PC-9 (cell line): Measurements from ENCODE around the gene TMTC2. TPM values are rescaled to one million over a fixed set of nuclear protein-coding genes. Genes with fewer than 3 reads are reported as not detected.

Experiments used
- BruUV-seq: library from RNA; stranded (reverse); fragments of 400-500 nt; replicated peaks from 2 replicates; lab custom pipeline; 2021; lab: Mats Ljungman, UMichigan
- CTCF ChIA-PET: fragments of 300-600 bp; sonication (Branson Sonifier 250); formaldehyde crosslinking; loops from one replicate; lab custom pipeline; 2022; ENCODE audit warnings: antibody characterized with exemption; lab: Charles Lee
- POLR2A ChIA-PET: fragments of 300-600 bp; sonication (Branson Sonifier 250); formaldehyde crosslinking; loops from one replicate; lab custom pipeline; 2022; ENCODE audit warnings: antibody characterized with exemption; ENCODE audit not compliant: unreplicated experiment; lab: Charles Lee
- DNase-seq, 2 experiments: peaks; one replicate each; pipeline versions ENCODE4 v3.0.0 to v3.0.0-alpha.2; 2015 to 2022; ENCODE audit warnings: mixed read lengths in 1 of 2
- H2AFZ ChIP-seq: fragments of 200-600 bp; sonication (generic); 2 replicates; pipeline ENCODE4 v1.8.1; 2017; ENCODE audit warnings: antibody characterized with exemption
- H3F3A ChIP-seq: fragments of 200-600 bp; sonication (generic); 2 replicates; pipeline ENCODE4 v1.8.1; 2017; ENCODE audit warnings: antibody characterized with exemption, mild to moderate bottlenecking, low read depth; ENCODE audit not compliant: insufficient read depth
- H3K27ac ChIP-seq: fragments of 200-600 bp; sonication (generic); 2 replicates; pipeline ENCODE4 v1.6.1; 2016; ENCODE audit warnings: mixed run types
- H3K27me3 ChIP-seq: fragments of 200-600 bp; sonication (generic); 2 replicates; pipeline ENCODE4 v1.6.1; 2016; ENCODE audit warnings: low read depth, mixed run types; ENCODE audit not compliant: insufficient read depth
- H3K36me3 ChIP-seq: fragments of 200-600 bp; sonication (generic); 2 replicates; pipeline ENCODE4 v1.6.1; 2016; ENCODE audit warnings: low read depth, mixed run types
- H3K4me1 ChIP-seq: fragments of 200-600 bp; sonication (generic); replicated peaks from 2 replicates; pipeline ENCODE4 v1.6.1; 2016; ENCODE audit warnings: mixed run types; ENCODE audit not compliant: insufficient read depth
- H3K4me2 ChIP-seq: fragments of 200-600 bp; sonication (generic); 2 replicates; pipeline ENCODE4 v1.6.1; 2017; ENCODE audit warnings: mixed run types
- H3K4me3 ChIP-seq: fragments of 200-600 bp; sonication (generic); 2 replicates; pipeline ENCODE4 v1.6.1; 2016; ENCODE audit warnings: mixed run types
- H3K79me2 ChIP-seq: fragments of 200-600 bp; sonication (generic); 2 replicates; pipeline ENCODE4 v1.6.1; 2017; ENCODE audit warnings: low read depth, mixed run types
- H3K9me2 ChIP-seq: fragments of 200-600 bp; sonication (generic); 2 replicates; pipeline ENCODE4 v1.8.1; 2017; ENCODE audit warnings: mild to moderate bottlenecking; ENCODE audit not compliant: insufficient read depth
- H3K9me3 ChIP-seq: fragments of 200-600 bp; sonication (generic); 2 replicates; pipeline ENCODE4 v1.8.1; 2016; ENCODE audit warnings: low read depth; ENCODE audit not compliant: insufficient read depth
- H4K20me1 ChIP-seq: fragments of 200-600 bp; sonication (generic); 2 replicates; pipeline ENCODE4 v1.8.1; 2017; ENCODE audit not compliant: insufficient read depth
- CTCF ChIP-seq: fragments of 200-600 bp; sonication (generic); conservative IDR thresholded peaks from 2 replicates; pipeline ENCODE4 v1.6.1; 2017; ENCODE audit warnings: mixed run types, antibody characterized with exemption, mild to moderate bottlenecking, moderate library complexity
- EZH2 ChIP-seq: fragments of 200-600 bp; sonication (generic); IDR thresholded peaks from 2 replicates; pipeline ENCODE4 v1.8.0; 2017; ENCODE audit warnings: antibody characterized with exemption, low read depth
- intact Hi-C: fragments of 100-400 bp; cut with micrococcal nuclease; formaldehyde crosslinking; loops from one replicate; pipeline ENCODE4 v1.10.0; 2022; ENCODE audit not compliant: unreplicated experiment
- total RNA-seq: library from RNA; stranded (reverse); gene quantifications from 2 replicates; pipeline ENCODE4 v1.2.3, GENCODE V29; 2021

TMTC2 gene
- total RNA-seq, 1 experiment from 2014 or later, result 8.6 TPM

- no peak for DNase-seq
- Histone ChIP-seq H3K4me2 (no peak overlapping the region), H3K36me3 (no peaks in the 10 kb centered on the region), H3K9me2 (no peaks in the 10 kb centered on the region), H2AFZ (no peak overlapping the region), H4K20me1 (no peaks in the 10 kb centered on the region), H3K4me1 (peaks cover 14% of the 10 kb centered on the region), H3K27me3 (no peaks in the 10 kb centered on the region), H3K4me3 (no peak overlapping the region), H3K9me3 (0 out of 2 replicates have a peak, but pooled peaks cover 7% of the 10 kb centered on the region), H3K79me2 (no peaks in the 10 kb centered on the region), H3F3A (peaks cover 14% of the 10 kb centered on the region; the same call in 1 of the 2 replicates), H3K27ac (no peak overlapping the region)
- BruUV-seq, result no TSS peak
- CTCF ChIA-PET, result no interaction called here
- intact Hi-C loops, result no loop called here
- POLR2A ChIA-PET, result no interaction called here
- TF ChIP-seq CTCF (no peak), EZH2 (no peak)
These were observed 31.0 kb upstream of the TMTC2 start for GRCh38 chr12:82655751-82656150.

GRCh38 chr12:82659343-82660207 is 27.1 kb upstream of the TMTC2 start:
- no peak overlapping the region for H3K4me2 ChIP-seq
- ChIA-PET CTCF (no interaction called here), POLR2A (no interaction called here)
- H3K9me3 ChIP-seq, result 0 out of 2 replicates have a peak, but pooled peaks cover 7% of the 10 kb centered on the region
- H3K4me3 ChIP-seq, result no peak overlapping the region
- no peaks in the 10 kb centered on the region for H3K36me3 ChIP-seq
- intact Hi-C loops, result no loop called here
- H3K79me2 ChIP-seq, result no peaks in the 10 kb centered on the region
- H2AFZ ChIP-seq, result no peak overlapping the region
- no peaks in the 10 kb centered on the region for H4K20me1 ChIP-seq
- no peaks in the 10 kb centered on the region for H3K9me2 ChIP-seq
- H3K4me1 ChIP-seq, result no peaks in the 10 kb centered on the region
- no peak overlapping the region for H3K27ac ChIP-seq
- TF ChIP-seq EZH2 (no peak), CTCF (no peak)
- no peaks in the 10 kb centered on the region for H3K27me3 ChIP-seq
- H3F3A ChIP-seq, result no peaks in the 10 kb centered on the region
- BruUV-seq, result no TSS peak
- DNase-seq, result no peak

- Histone ChIP-seq H3K4me1 (no peaks in the 10 kb centered on the region), H3K4me2 (no peak overlapping the region), H3F3A (no peaks in the 10 kb centered on the region), H3K79me2 (no peaks in the 10 kb centered on the region), H4K20me1 (no peaks in the 10 kb centered on the region), H2AFZ (no peak overlapping the region), H3K9me2 (no peaks in the 10 kb centered on the region), H3K9me3 (0 out of 2 replicates have a peak, but pooled peaks cover 1% of the 10 kb centered on the region), H3K27ac (no peak overlapping the region), H3K36me3 (no peaks in the 10 kb centered on the region), H3K4me3 (no peak overlapping the region), H3K27me3 (no peaks in the 10 kb centered on the region)
- POLR2A ChIA-PET, result no interaction called here
- no TSS peak for BruUV-seq
- CTCF ChIA-PET, result no interaction called here
- no peak for DNase-seq
- intact Hi-C loops, result no loop called here
- TF ChIP-seq CTCF (no peak), EZH2 (no peak)
These were observed 26.0 kb upstream of the TMTC2 start for GRCh38 chr12:82660541-82661325.
